Activated CD4-positive, alpha-beta T cell treated with anti-CD3 and anti-CD28 coated beads, Interleukin-2, amount 10 ng/mL, durations not matched to agents 7 days and 5 days (primary cell): ENCODE measurements around the gene LIMS2. TPM values are rescaled to one million over a fixed set of nuclear protein-coding genes. Genes with fewer than 3 reads are reported as not detected.

Source experiments
- CTCF ChIA-PET: fragments of 350-600 bp; sonication (Branson Sonifier 250); formaldehyde crosslinking; loops from one replicate; lab custom pipeline; 2021; ENCODE audit warnings: antibody characterized with exemption; lab: Charles Lee
- POLR2A ChIA-PET: fragments of 350-600 bp; sonication (Branson Sonifier 250); formaldehyde crosslinking; loops from one replicate; lab custom pipeline; 2021; ENCODE audit warnings: antibody characterized with exemption; lab: Charles Lee
- DNase-seq: peaks from one replicate; pipeline ENCODE4 v3.0.0-alpha.2; 2020
- H3K27ac Mint-ChIP-seq: one replicate; pipeline ENCODE4 v1.8.0; 2021; ENCODE audit warnings: mild to moderate bottlenecking, moderate library complexity, mixed read lengths
- H3K27me3 Mint-ChIP-seq: one replicate; pipeline ENCODE4 v1.8.0; 2021; ENCODE audit warnings: mixed read lengths
- H3K36me3 Mint-ChIP-seq: one replicate; pipeline ENCODE4 v1.8.0; 2021; ENCODE audit warnings: low read depth, mixed read lengths
- H3K4me1 Mint-ChIP-seq: one replicate; pipeline ENCODE4 v1.8.0; 2021; ENCODE audit warnings: mixed read lengths
- H3K4me3 Mint-ChIP-seq: one replicate; pipeline ENCODE4 v1.8.0; 2021; ENCODE audit warnings: mild to moderate bottlenecking, moderate library complexity, mixed read lengths
- H3K9me3 Mint-ChIP-seq: one replicate; pipeline ENCODE4 v1.8.0; 2021; ENCODE audit warnings: mixed read lengths
- total RNA-seq, 2 experiments: library from RNA; stranded (reverse); gene quantifications; one replicate each; pipeline ENCODE4 v1.2.3, GENCODE V29; 2021

Gene LIMS2
- total RNA-seq, 2 experiments from 2014 or later: 34.2 to 36.4 TPM

DNA sequence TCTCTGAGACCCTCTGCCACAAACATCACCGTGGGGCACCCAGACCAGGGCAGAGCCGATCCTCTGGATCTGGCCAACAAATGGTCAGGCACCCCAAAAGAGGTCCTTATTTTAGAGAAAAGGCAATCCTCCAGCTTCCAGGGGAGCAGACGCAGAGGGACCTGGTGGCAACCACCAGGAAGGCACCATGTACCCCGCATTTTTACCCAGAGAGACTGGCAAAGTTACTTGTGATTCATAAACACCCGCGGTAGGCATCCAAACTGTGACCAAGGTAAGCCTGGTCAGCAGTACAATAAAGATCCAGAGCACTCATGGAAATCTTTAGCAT, 10.5 kb downstream of the LIMS2 start:
- H3K27ac Mint-ChIP-seq: no peak overlapping the region
- ChIA-PET CTCF (interaction anchor here (0.6 to 1.8 kb wide), 3 partner anchors 15 to 420 kb away, joined by 3 to 7 read pairs (median 5); no protein-coding TSS in a partner anchor), POLR2A (no interaction called here)
- no peak for DNase-seq
- H3K27me3 Mint-ChIP-seq: peaks cover 50% of the 10 kb centered on the region
- H3K4me1 Mint-ChIP-seq: peaks cover 4% of the 10 kb centered on the region
- no peak overlapping the region for H3K4me3 Mint-ChIP-seq
- no peaks in the 10 kb centered on the region for H3K9me3 Mint-ChIP-seq
- no peaks in the 10 kb centered on the region for H3K36me3 Mint-ChIP-seq

DNA sequence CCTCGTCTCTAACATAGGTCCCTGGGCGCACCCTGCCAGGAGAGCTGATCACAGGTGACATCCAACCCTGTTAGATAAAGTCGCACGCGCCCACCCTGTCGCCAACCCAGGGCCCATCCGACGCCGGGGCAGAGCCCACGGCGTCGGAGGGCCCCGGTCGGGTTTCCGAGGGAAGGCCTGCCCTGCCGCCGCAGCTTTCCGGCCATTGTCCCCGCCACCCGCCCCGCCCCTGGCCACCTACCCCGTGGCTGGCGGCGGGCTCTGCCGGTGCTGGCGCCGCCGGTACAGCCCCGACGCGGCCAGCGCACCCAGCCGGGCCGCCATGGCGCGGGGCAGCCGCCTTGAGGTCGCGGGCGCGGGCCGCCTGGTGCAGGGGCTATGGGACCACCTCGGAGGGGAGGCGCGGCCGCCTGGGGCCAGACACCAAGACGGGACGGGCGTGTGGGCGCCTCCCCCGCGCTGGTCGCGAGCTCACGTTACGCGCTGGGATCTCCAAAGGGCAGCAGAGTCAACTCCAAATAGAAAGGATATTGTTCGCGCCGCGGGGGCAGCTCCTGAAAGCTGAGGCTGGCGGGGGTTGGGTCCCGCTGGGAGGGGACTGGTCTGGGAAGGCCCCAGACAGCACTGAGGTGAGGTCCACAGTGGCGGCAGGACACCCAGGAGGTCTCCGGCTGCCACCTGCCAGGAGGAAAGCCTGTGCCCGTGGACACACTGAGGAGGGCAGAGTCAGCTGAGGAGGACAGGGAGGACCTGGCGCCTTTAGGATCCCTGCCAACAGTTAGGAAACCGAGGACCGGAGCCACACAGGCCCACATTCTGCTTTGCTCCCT, 11.1 kb downstream of the LIMS2 start:
- DNase-seq: no peak
- H3K4me3 Mint-ChIP-seq: no peak overlapping the region
- ChIA-PET CTCF (interaction anchor here (0.6 to 1.8 kb wide), 3 partner anchors 14 to 421 kb away, joined by 3 to 7 read pairs (median 5); no protein-coding TSS in a partner anchor), POLR2A (no interaction called here)
- peaks cover 48% of the 10 kb centered on the region for H3K27me3 Mint-ChIP-seq
- no peak overlapping the region for H3K27ac Mint-ChIP-seq
- no peaks in the 10 kb centered on the region for H3K9me3 Mint-ChIP-seq
- peaks cover 4% of the 10 kb centered on the region for H3K4me1 Mint-ChIP-seq
- H3K36me3 Mint-ChIP-seq: no peaks in the 10 kb centered on the region

DNA sequence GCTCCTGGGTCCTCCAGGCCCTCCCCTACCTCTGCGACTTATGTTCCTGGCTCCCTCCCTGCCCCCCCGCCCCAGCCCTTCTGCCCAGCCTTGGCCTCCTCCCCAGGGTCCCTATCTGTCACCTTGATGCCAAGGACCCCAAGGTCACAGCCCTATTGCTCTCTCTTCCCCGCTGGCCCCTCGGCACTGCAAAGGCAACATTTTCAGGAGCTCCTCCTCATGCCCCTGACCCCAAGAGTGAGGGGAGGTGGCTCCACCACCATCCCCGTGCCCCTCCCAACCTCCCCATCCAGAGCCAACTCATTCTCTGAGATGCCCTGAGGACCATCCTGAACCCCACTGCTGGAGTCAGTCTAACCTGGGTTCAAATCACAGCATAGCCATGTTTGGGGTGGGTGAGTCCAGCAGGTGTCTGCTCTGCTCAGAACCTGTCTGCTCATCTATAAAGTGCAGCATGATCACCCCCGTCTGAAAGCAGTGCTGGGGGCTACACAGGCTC, 11.7 kb downstream of the LIMS2 start:
- no peak overlapping the region for H3K27ac Mint-ChIP-seq
- no peaks in the 10 kb centered on the region for H3K9me3 Mint-ChIP-seq
- no peak for DNase-seq
- CTCF ChIA-PET: no interaction called here
- no peak overlapping the region for H3K4me3 Mint-ChIP-seq
- H3K4me1 Mint-ChIP-seq: peaks cover 4% of the 10 kb centered on the region
- H3K27me3 Mint-ChIP-seq: peaks cover 45% of the 10 kb centered on the region
- POLR2A ChIA-PET: no interaction called here
- no peaks in the 10 kb centered on the region for H3K36me3 Mint-ChIP-seq

DNA sequence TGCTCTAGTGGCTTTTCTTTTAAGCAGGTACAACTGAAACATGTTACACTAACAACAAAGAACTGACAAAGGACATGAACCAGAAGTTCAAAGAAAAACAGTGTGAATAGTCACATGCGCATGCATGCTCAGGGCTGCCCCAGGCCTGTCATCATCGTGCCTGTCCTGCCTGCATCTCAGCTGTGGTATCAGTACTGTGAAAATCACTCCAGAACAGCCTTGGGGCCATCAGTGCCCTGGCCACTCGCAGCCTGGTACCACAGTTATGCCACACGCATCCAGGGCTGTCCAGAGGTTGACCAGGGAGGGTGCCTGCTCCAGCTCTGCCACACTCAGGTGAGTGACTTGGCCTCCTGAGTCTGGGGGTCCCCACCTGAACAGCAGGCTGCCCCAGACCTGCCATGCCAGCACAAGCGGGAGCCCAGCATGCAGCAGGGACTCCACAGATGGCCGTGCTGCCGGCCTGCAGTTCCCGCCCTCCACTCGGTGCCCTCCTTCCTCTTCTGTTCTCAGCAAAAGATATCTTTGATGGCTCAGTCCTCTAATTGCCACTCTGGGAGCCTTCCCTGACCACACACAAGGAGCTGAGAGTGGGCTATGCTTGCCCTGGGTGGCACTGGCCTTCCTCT, 12.3 kb downstream of the LIMS2 start:
- H3K36me3 Mint-ChIP-seq: no peaks in the 10 kb centered on the region
- no peak overlapping the region for H3K27ac Mint-ChIP-seq
- peaks cover 4% of the 10 kb centered on the region for H3K4me1 Mint-ChIP-seq
- H3K9me3 Mint-ChIP-seq: no peaks in the 10 kb centered on the region
- ChIA-PET POLR2A (no interaction called here), CTCF (no interaction called here)
- no peak overlapping the region for H3K4me3 Mint-ChIP-seq
- no peak for DNase-seq
- H3K27me3 Mint-ChIP-seq: peaks cover 45% of the 10 kb centered on the region

DNA sequence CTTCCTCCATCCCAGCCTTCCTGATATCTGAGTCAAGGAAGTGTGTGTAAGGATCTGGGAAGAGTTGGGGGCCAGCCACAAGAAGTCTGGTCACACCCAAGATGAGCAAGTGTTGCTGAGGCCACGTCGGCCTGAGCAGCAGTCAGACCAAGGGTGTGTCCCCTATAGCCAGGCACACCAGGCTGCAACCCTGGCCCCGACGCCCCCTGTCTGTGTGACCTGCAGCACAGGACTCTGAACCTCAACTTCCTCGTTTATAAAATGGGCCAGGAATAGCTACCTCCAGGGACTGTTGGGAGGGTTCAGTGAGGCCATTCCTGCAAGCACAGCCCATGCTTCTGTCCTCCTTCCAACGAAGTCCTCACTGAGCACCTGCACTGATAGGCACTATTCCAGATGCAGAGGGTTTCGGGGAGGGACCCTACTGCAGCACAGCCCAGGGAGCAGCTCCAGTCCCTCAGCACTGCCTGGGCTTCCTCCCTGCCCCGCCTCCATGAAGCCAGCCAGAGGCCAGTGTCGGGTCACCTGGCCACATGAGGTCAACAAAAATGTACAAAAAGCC, 13.3 kb downstream of the LIMS2 start:
- CTCF ChIA-PET: interaction anchor here (1.0 kb wide), 1 partner anchor 12 kb away, joined by 3 read pairs; no protein-coding TSS in a partner anchor
- Mint-ChIP-seq H3K4me3 (no peak overlapping the region), H3K36me3 (no peaks in the 10 kb centered on the region), H3K9me3 (no peaks in the 10 kb centered on the region), H3K27ac (no peak overlapping the region), H3K4me1 (peaks cover 4% of the 10 kb centered on the region), H3K27me3 (peaks cover 39% of the 10 kb centered on the region)
- DNase-seq: no peak
- POLR2A ChIA-PET: no interaction called here

DNA sequence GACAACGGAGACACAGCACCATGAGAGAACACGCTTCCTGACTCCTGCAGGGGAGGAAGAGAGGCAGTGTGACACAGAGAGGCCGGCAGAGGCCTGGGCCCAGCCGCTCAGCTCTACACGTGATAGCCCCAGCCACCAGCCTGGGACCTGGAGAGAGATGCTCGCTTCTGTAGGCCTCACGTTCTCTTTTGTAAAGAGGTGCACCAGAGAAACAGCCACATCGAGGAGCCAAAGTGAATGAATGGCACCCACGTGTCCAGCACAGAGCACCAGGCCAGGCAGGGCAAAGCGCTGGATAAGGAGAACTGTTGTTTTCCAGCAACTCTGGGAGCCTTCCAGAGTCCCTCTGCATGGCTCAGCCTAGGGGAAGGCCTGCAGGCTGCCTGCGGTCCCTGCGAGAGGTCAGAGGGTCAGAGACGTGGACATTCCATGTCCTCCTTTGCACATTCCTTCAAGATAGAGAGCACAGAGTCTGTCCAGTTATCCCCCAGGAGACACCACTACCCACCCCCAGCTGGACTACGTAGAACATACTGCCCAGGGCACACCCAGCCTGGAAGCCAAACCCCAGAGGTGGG, 14.2 kb downstream of the LIMS2 start:
- DNase-seq: no peak
- Mint-ChIP-seq H3K36me3 (no peaks in the 10 kb centered on the region), H3K27me3 (peaks cover 31% of the 10 kb centered on the region), H3K4me1 (peaks cover 4% of the 10 kb centered on the region), H3K4me3 (no peak overlapping the region), H3K27ac (no peak overlapping the region), H3K9me3 (no peaks in the 10 kb centered on the region)
- ChIA-PET POLR2A (no interaction called here), CTCF (no interaction called here)

DNA sequence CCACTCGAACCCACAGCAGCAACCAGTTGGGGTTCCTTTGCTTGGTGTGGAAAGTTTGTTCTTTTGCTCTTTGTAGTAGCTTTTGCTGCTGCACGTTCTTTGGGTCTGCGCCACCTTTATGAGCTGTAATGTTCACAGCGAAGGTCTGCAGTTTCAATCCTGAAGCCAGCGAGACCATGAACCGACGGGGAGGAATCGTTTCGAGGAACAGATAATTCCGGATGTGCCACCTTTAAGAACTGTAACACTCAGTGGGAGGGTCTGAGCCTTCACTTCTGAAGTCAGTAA, 15.1 kb downstream of the LIMS2 start:
- POLR2A ChIA-PET: no interaction called here
- H3K27ac Mint-ChIP-seq: no peak overlapping the region

DNA sequence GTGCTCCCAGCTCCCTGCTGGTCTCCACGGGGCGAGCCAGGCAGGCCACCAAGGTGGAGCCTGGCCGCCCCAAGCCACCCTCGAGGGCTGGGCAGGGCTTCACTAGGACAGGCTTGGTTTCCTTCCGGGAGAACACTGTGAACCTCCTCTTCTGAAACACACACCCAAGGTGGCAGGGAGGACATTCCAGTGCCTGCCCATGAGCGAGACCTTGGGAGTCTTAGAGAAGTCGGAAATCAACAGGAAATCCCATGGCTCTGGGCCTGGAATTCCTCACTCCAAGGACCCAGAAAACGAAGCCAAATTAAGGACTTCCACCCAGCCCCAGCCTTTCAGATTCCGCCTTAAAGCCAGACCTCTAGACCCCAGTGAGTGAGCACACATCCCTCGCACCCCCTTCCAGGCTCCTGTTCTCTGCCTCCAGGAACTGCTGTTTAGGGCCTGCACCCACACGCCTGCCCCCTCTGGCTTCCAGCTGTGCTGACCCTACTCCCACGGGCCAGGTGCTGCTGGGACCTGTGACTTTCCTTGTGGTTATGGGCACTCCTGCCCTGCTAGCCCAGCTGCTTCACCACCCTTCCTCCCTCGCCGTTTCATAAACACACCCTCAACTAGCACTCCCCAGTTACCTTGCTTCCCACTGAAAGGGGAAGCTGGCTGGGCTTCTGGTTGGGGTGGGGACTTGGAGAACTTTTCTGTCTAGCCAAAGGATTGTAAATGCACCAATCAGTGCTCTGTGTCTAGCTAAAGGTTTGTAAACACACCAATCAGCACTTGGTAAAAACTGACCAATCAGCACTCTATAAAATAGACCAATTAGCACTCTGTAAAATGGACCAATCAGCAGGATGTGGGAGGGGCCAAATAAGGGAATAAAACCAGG, 15.7 kb downstream of the LIMS2 start:
- peaks cover 16% of the 10 kb centered on the region for H3K27me3 Mint-ChIP-seq
- POLR2A ChIA-PET: no interaction called here
- CTCF ChIA-PET: no interaction called here
- H3K27ac Mint-ChIP-seq: no peak overlapping the region
- H3K4me3 Mint-ChIP-seq: no peak overlapping the region
- H3K4me1 Mint-ChIP-seq: peaks cover 5% of the 10 kb centered on the region
- no peaks in the 10 kb centered on the region for H3K9me3 Mint-ChIP-seq
- no peak for DNase-seq
- H3K36me3 Mint-ChIP-seq: no peaks in the 10 kb centered on the region

More for the DNA sequence above, 15.1 kb downstream of the LIMS2 start:
- CTCF ChIA-PET: no interaction called here
- Mint-ChIP-seq H3K27me3 (peaks cover 22% of the 10 kb centered on the region), H3K36me3 (no peaks in the 10 kb centered on the region), H3K9me3 (no peaks in the 10 kb centered on the region), H3K4me1 (peaks cover 5% of the 10 kb centered on the region), H3K4me3 (no peak overlapping the region)
- DNase-seq: no peak

DNA sequence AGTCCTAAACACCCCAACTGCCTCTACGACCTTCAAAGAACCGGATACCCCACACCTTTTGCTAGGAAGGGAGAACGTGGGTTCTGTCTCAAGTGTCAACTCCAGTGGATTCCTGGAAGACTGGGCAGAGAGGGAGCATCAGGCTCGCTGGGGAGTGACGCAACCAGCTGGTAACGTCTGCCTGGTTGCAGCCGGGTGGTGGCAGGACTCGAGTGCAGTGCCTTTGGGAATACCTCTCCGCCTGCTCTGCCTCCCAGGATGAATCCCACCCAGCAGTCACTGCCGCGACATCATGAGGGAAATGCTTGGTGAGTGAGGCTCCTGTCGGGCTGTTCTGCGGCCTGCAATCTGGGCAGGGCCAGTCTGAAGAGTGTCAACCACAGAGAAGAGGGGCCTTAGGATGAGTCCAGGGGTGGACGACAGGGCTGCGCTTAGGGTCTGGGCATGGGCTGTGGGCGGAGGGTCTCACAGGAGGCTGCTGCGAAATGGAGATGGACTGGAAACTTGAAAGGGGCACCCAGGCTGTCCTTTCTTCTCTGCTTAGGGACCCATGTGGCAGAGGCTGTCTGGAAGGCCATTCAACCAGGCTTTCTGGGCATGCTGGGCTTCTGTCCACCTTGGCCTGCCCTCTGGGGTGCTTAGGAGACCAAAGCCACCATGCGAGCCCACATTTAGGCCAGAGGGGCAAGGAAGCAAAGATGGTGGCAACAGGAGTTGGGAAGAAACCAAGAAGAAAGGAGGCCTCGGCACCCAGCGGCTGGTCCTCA, 16.5 kb downstream of the LIMS2 start:
- no peaks in the 10 kb centered on the region for H3K36me3 Mint-ChIP-seq
- H3K27ac Mint-ChIP-seq: no peak overlapping the region
- no peak overlapping the region for H3K4me3 Mint-ChIP-seq
- ChIA-PET CTCF (no interaction called here), POLR2A (no interaction called here)
- DNase-seq: no peak
- H3K27me3 Mint-ChIP-seq: peaks cover 12% of the 10 kb centered on the region
- H3K9me3 Mint-ChIP-seq: no peaks in the 10 kb centered on the region
- peaks cover 4% of the 10 kb centered on the region for H3K4me1 Mint-ChIP-seq

DNA sequence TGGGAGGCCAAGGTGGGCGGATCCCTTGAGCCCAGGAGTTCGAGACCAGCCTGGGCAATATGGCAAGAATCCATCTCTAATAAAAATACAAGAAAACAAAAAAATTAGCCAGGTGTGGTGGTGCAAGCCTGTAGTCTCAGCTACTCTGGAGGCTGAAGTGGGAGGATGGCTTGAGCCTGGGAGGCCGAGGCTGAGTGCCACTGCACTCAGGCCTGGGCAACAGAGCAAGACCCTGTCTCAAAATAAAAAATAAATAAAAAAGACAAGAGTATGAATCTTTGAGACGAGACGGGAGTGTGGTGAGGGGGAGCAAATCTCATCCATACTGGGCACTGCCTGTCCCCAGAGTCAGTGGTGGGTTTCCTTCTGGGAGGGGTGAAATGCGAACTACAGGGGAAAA, 17.2 kb downstream of the LIMS2 start:
- no peak overlapping the region for H3K27ac Mint-ChIP-seq
- H3K4me3 Mint-ChIP-seq: no peak overlapping the region
- H3K36me3 Mint-ChIP-seq: no peaks in the 10 kb centered on the region
- CTCF ChIA-PET: no interaction called here
- DNase-seq: no peak
- peaks cover 5% of the 10 kb centered on the region for H3K27me3 Mint-ChIP-seq
- peaks cover 1% of the 10 kb centered on the region for H3K4me1 Mint-ChIP-seq
- no peaks in the 10 kb centered on the region for H3K9me3 Mint-ChIP-seq
- POLR2A ChIA-PET: no interaction called here

DNA sequence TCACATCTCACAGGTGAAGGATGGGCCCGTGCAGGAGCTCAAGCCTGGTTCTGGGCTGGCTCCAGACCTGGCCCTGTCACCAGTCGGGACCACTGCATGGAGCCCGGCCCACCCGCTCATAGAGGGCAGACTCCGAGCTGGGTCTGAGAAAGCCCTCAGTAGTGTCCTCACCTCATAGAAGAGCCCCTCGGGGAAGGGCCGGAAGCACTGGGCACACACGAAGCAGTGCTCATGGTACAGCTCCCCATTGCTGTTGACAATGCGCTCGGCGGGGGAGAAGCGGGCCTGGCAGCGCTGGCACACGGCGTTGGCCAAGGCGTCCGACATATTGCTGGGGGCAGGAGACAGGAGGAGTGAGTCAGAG, 18.1 kb downstream of the LIMS2 start:
- Mint-ChIP-seq H3K27me3 (no peaks in the 10 kb centered on the region), H3K4me3 (no peak overlapping the region), H3K27ac (no peak overlapping the region), H3K4me1 (peaks cover 1% of the 10 kb centered on the region), H3K36me3 (no peaks in the 10 kb centered on the region), H3K9me3 (no peaks in the 10 kb centered on the region)
- DNase-seq: no peak
- POLR2A ChIA-PET: no interaction called here
- CTCF ChIA-PET: no interaction called here
